Endothelial cell of umbilical vein (primary cell): ENCODE measurements around the gene CACNA2D3.

Source experiments
- POLR2A ChIP-seq: IDR thresholded peaks from 2 replicates; pipeline ENCODE4 v1.6.1; 2012; ENCODE audit warnings: low read depth, mild to moderate bottlenecking, control low read depth, low read length
- TF ChIP-seq, protein P1 (sequence below), 2 donors: IDR thresholded peaks; 1 replicate in 1 of 2; 2 replicates in 1 of 2; pipeline ENCODE4 v1.5.1; 2011; ENCODE audit warnings: low read length in 2 of 2, mild to moderate bottlenecking in 2 of 2, moderate library complexity in 2 of 2, control low read depth in 1 of 2, inconsistent platforms in 1 of 2, low read depth in 1 of 2; ENCODE audit not compliant: insufficient read depth in 1 of 2; ENCODE audit errors: extremely low read depth in 1 of 2
- TF ChIP-seq, protein P2 (sequence below): IDR thresholded peaks from 2 replicates; pipeline ENCODE4 v1.6.1; 2011; ENCODE audit not compliant: insufficient read depth, insufficient read length

DNA sequence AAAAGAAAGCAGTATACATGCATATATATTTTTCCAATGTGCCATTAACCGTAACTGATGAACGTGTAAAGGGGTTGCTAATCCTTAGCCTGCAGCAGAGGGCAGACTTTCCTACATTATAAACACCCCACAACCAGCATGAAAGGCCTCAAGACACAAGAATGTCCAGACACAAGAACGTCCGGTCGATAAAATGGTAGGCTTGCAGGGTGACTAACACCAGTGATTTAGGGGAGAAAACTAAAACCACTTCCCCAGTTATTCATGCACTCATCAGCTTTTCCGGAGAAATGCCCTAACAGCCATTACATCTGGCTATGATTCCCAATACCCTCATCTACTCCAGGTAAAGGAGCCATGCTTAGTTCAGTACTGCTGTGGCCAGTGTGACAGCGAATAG is 748.1 kb downstream of the CACNA2D3 start:
- TF ChIP-seq, protein P1, sequence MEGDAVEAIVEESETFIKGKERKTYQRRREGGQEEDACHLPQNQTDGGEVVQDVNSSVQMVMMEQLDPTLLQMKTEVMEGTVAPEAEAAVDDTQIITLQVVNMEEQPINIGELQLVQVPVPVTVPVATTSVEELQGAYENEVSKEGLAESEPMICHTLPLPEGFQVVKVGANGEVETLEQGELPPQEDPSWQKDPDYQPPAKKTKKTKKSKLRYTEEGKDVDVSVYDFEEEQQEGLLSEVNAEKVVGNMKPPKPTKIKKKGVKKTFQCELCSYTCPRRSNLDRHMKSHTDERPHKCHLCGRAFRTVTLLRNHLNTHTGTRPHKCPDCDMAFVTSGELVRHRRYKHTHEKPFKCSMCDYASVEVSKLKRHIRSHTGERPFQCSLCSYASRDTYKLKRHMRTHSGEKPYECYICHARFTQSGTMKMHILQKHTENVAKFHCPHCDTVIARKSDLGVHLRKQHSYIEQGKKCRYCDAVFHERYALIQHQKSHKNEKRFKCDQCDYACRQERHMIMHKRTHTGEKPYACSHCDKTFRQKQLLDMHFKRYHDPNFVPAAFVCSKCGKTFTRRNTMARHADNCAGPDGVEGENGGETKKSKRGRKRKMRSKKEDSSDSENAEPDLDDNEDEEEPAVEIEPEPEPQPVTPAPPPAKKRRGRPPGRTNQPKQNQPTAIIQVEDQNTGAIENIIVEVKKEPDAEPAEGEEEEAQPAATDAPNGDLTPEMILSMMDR (IDR thresholded peaks at IDR 0.05; ENCODE audit: extremely low read depth in 1 of 2, insufficient read depth in 1 of 2, low read depth in 1 of 2, low read length in 2 of 2) = no peak
- TF ChIP-seq, protein P2, sequence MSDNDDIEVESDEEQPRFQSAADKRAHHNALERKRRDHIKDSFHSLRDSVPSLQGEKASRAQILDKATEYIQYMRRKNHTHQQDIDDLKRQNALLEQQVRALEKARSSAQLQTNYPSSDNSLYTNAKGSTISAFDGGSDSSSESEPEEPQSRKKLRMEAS = no peak
- TF ChIP-seq POLR2A = no peak
